ENCODE measurements around the gene CNOT2. TPM values are rescaled to one million over a fixed set of nuclear protein-coding genes. Genes with fewer than 3 reads are reported as not detected.

CNOT2 gene
- total RNA-seq, 2 experiments from 2014 or later = 63.3 to 77.7 TPM

DNA sequence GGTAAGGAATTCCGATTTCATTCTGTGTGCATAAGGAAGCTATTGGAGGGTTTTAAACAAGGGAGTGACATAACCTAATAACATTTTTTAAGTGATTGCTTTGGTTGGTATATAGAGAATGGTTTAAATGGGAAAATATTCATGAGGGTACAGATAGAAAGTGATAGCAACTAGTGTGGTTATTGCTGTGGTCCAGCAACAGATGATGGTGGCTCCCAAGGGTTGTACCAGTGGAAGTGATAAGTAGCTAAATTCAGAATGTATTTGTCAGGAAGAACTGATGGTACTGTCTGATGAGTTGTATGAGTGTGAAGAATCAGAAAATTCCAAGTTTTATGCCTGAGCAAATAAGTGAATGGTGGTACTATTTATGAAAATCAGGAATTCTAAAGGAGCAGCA lies 2.6 kb upstream of the CNOT2 start:
- ChIA-PET POLR2A (interaction anchor here (0.5 kb wide), 1 partner anchor 1063 kb away, joined by 15 read pairs; no protein-coding TSS in a partner anchor), CTCF (no interaction called here)
- no peak for ATAC-seq
- Mint-ChIP-seq H3K27me3 (no peaks in the 10 kb centered on the region), H3K4me1 (peaks cover 37% of the 10 kb centered on the region), H3K27ac (no peak overlapping the region), H3K36me3 (ENCODE audit: low read depth) (peaks cover 54% of the 10 kb centered on the region), H3K4me3 (no peak overlapping the region), H3K9me3 (ENCODE audit: low read depth) (peaks cover 2% of the 10 kb centered on the region)
- DNase-seq = no peak
- intact Hi-C loops (cut with DNase I, micrococcal nuclease) = loop anchor here (5.0 to 10.0 kb wide), 5 partner anchors 67 to 1602 kb away; partner anchors contain the start of genes CCT2 (in 2 of the 2), FRS2 (in 1 of the 2), THAP2 (in 1 of the 2) and ZFC3H1 (in 1 of the 2)

DNA sequence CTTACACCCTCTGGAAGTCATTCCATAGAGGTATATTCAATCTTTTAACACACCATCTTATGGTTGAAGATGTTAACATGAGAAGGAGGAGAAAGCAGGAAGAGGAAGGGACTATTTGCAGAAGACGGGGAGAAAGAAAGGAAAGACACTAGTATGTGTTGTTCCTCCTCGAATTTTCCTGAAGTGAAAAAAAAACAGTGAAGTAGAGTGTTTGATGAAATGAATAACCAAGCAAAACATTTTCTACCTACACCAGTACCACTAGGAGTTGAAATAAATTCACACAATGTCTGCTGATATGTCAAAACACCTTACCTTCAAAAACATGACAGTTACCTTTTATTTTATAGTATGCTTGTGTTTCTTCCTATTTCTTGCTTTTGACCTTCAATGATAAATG lies 1.4 kb upstream of the CNOT2 start:
- Mint-ChIP-seq H3K27me3 (no peaks in the 10 kb centered on the region), H3K9me3 (ENCODE audit: low read depth) (no peaks in the 10 kb centered on the region), H3K27ac (peak overlapping the region; percentile 100), H3K4me3 (peak overlapping the region; percentile 94), H3K4me1 (peaks cover 47% of the 10 kb centered on the region), H3K36me3 (ENCODE audit: low read depth) (peaks cover 52% of the 10 kb centered on the region)
- POLR2A ChIA-PET = no interaction called here
- DNase-seq (no peak), ATAC-seq (no peak)
- CTCF ChIA-PET = no interaction called here
- intact Hi-C loops (cut with DNase I, micrococcal nuclease) = loop anchor here (5.0 to 10.0 kb wide), 5 partner anchors 65 to 1600 kb away; partner anchors contain the start of genes CCT2 (in 2 of the 2), FRS2 (in 1 of the 2), THAP2 (in 1 of the 2) and ZFC3H1 (in 1 of the 2)

DNA sequence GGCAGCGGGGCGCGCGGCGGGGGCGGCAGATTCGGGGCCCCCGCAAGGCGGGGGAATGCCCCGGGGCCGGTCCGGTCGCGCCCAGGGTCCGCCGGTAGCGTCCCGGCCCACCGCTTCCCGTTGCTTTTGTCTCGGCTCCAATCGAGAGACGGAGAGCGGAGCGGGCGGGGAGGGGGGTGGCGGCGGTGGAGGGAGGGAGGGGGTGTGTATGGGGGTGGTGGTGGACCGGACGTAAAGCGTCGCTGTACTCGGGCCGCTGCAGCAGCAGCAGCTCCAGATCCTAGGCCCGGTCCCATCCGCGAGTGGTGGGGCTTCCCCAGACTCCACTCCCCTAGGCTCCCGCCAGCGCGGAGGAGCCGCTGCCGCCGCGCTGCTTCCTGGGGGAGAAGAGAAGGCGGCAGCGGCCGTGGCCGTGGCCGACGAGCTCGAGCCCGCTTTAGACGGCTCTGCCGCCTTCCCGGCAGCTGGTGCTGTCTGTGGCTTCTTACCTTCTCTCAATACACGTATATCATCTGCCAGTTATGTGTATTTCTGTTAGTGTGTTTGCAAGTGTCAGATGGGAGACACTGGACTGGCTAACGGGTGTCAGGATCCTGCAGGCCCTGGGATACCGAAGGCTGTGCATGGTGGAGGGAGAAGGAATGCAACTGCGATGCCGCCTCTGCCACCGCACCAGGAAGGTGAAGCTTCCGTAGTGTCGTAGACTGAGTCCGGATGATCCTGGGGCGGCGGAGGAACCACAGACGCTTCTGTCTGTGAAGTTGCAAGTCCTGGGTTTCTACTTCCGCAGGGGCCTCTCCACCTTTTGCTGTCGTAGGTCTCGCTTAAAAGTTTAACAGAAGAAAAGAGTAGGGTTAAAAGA lies 508 bp downstream of the CNOT2 start:
- Mint-ChIP-seq H3K4me1 (peaks cover 66% of the 10 kb centered on the region), H3K27ac (peak overlapping the region; percentile 100), H3K4me3 (peak overlapping the region; percentile 94), H3K36me3 (ENCODE audit: low read depth) (peaks cover 52% of the 10 kb centered on the region), H3K9me3 (ENCODE audit: low read depth) (no peaks in the 10 kb centered on the region), H3K27me3 (no peaks in the 10 kb centered on the region)
- ChIA-PET POLR2A (interaction anchor here (0.5 kb wide), 1 partner anchor 46 kb away, joined by 4 read pairs; no protein-coding TSS in a partner anchor), CTCF (interaction anchor here (1.1 kb wide), 1 partner anchor 123 kb away, joined by 3 read pairs; the partner anchor contains the start of gene KCNMB4)
- DNase-seq (peak; percentile 84), ATAC-seq (peak; percentile 56)
- intact Hi-C loops (cut with DNase I, micrococcal nuclease) = loop anchor here (1.0 to 10.0 kb wide), 11 partner anchors 64 to 1599 kb away; partner anchors contain the start of genes CCT2 (in 2 of the 2), KCNMB4 (in 2 of the 2), ZFC3H1 (in 2 of the 2) and FRS2 (in 1 of the 2)

DNA sequence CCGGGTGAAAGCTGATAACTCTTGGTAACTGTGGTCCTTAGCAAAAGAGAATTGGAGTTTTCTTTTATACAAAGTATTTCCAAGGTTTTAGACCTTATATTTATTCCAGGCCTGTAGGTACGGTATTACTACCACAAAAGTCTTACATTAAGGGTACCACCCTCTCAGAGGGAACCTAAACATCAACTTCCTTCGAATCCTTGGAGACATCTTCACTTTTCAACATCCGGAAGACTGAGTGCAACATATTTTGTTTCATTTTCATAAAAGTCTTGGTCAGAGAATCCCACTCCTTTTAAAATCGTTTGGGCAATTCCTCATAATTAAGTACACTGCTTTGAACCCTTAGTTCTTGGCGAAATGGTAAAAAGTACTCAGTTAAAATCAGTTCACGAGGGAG lies 1.2 kb downstream of the CNOT2 start:
- peaks cover 69% of the 10 kb centered on the region for H3K4me1 Mint-ChIP-seq
- peak overlapping the region; percentile 99 for H3K27ac Mint-ChIP-seq
- peaks cover 48% of the 10 kb centered on the region for H3K36me3 Mint-ChIP-seq (ENCODE audit: low read depth)
- ChIA-PET CTCF (interaction anchor here (1.1 kb wide), 1 partner anchor 122 kb away, joined by 3 read pairs; the partner anchor contains the start of gene KCNMB4), POLR2A (no interaction called here)
- ATAC-seq (no peak), DNase-seq (no peak)
- H3K9me3 Mint-ChIP-seq (ENCODE audit: low read depth) = no peaks in the 10 kb centered on the region
- intact Hi-C loops (cut with DNase I, micrococcal nuclease) = loop anchor here (2.0 to 10.0 kb wide), 6 partner anchors 63 to 1598 kb away; partner anchors contain the start of genes CCT2 (in 2 of the 2), FRS2 (in 1 of the 2), THAP2 (in 1 of the 2) and ZFC3H1 (in 1 of the 2)
- H3K4me3 Mint-ChIP-seq = peak overlapping the region; percentile 94
- H3K27me3 Mint-ChIP-seq = no peaks in the 10 kb centered on the region

DNA sequence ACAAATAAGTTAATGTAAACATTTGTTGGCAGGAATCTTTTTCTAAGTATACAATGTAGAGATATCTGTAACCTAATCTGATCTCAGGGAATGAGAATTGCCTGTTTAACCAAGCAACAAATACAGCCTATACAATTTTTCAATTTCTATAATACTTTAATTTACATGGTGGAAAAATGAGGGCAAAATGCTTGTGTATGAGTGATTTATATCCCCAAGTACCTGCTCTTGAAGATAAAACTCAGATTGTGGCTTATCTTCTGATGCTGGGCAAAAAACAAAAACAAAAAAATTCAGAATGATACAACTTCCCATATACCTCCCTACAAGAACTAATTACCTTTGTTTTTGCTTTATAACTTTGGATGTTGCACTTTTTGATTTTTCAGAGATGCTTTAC lies 2.2 kb downstream of the CNOT2 start:
- Mint-ChIP-seq H3K27me3 (no peaks in the 10 kb centered on the region), H3K4me1 (peaks cover 73% of the 10 kb centered on the region), H3K36me3 (ENCODE audit: low read depth) (peaks cover 39% of the 10 kb centered on the region), H3K27ac (peak overlapping the region; percentile 22), H3K4me3 (peak overlapping the region; percentile 94), H3K9me3 (ENCODE audit: low read depth) (no peaks in the 10 kb centered on the region)
- DNase-seq = no peak
- ChIA-PET CTCF (no interaction called here), POLR2A (no interaction called here)
- no peak for ATAC-seq
- intact Hi-C loops (cut with DNase I, micrococcal nuclease) = loop anchor here in 1 of 2 experiments (2.0 to 10.0 kb wide), 2 partner anchors 771 to 1005 kb away; partner anchors contain the start of gene FRS2

DNA sequence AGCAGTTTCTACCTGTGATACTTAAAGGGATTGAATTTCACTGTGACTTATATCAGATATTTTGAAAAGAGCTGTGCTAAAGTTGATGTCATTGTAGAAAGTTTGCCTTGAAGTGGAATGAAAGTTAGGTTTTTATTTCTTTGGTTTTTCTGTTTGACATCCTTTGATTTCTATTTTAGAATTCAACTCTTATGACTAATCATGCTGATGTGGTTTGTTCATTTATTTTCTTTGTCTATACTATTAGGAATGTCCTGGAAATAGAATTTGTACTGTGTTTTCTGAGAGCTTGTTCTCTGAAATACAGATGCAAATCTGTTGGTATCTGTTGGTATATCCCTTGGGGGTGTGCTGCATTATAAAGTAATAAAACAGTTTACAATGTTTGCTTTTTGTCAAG lies 3.3 kb downstream of the CNOT2 start:
- DNase-seq (no peak), ATAC-seq (no peak)
- H3K9me3 Mint-ChIP-seq (ENCODE audit: low read depth) = no peaks in the 10 kb centered on the region
- intact Hi-C loops (cut with DNase I, micrococcal nuclease) = loop anchor here in 1 of 2 experiments (10.0 kb wide), 1 partner anchor 772 kb away; the partner anchor contains the start of gene FRS2
- ChIA-PET CTCF (no interaction called here), POLR2A (no interaction called here)
- H3K4me1 Mint-ChIP-seq = peaks cover 73% of the 10 kb centered on the region
- no peak overlapping the region for H3K4me3 Mint-ChIP-seq
- peaks cover 32% of the 10 kb centered on the region for H3K36me3 Mint-ChIP-seq (ENCODE audit: low read depth)
- H3K27me3 Mint-ChIP-seq = no peaks in the 10 kb centered on the region
- peak overlapping the region; percentile 27 for H3K27ac Mint-ChIP-seq

DNA sequence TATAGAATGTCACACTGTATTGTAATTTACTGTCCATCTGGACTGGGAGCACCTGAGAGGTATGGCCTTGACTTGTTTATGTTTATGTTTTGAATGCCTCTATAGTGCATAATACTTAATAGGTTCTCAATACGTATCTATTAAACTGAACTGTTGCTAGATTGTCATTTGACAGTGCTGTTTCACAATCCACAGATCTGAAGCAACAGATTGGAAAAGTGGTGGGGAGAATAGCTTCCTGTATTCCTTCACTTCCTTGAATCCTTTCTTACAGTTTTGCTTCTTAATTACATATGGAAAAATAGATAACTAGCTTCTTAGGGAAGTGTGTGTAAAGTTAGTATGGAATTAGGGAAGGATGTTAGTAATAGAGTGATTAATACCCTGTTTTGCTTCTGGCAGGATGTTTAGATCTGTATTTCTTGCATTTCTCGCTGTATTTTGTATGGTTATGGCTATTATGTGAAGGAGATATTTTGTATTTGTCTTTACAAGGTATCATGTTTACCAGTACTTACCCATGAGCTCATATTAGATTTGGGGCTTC lies 4.5 kb downstream of the CNOT2 start:
- intact Hi-C loops (cut with DNase I, micrococcal nuclease) = loop anchor here in 1 of 2 experiments (10.0 kb wide), 1 partner anchor 773 kb away; the partner anchor contains the start of gene FRS2
- Mint-ChIP-seq H3K4me3 (no peak overlapping the region), H3K36me3 (ENCODE audit: low read depth) (peaks cover 25% of the 10 kb centered on the region), H3K4me1 (peaks cover 72% of the 10 kb centered on the region), H3K27me3 (no peaks in the 10 kb centered on the region), H3K27ac (no peak overlapping the region), H3K9me3 (ENCODE audit: low read depth) (no peaks in the 10 kb centered on the region)
- ATAC-seq (no peak), DNase-seq (no peak)
- ChIA-PET CTCF (no interaction called here), POLR2A (no interaction called here)

DNA sequence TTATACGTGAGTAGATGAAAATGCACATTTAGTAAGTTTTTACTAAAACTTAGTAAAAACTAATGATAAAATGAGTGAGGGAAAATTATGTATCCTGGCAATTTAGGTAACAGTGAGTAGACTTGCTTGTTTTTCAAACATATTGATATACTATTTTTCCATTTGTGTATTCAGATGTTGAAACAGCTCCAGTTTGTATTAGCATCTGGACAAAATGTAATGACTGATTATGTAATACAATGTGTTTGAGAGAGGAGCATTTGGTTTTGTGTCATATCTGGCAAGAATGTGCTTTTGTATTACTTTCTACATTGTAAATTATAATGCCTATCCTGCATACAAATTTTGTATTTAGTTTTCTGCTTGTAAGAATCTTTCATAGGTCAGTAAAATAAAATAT lies 5.6 kb downstream of the CNOT2 start:
- no peak for ATAC-seq
- CTCF ChIA-PET = no interaction called here
- peaks cover 83% of the 10 kb centered on the region for H3K4me1 Mint-ChIP-seq
- H3K9me3 Mint-ChIP-seq (ENCODE audit: low read depth) = no peaks in the 10 kb centered on the region
- H3K27ac Mint-ChIP-seq = no peak overlapping the region
- no peaks in the 10 kb centered on the region for H3K27me3 Mint-ChIP-seq
- no peak overlapping the region for H3K4me3 Mint-ChIP-seq
- peaks cover 27% of the 10 kb centered on the region for H3K36me3 Mint-ChIP-seq (ENCODE audit: low read depth)
- no peak for DNase-seq
- POLR2A ChIA-PET = no interaction called here
- intact Hi-C loops (cut with DNase I, micrococcal nuclease) = loop anchor here in 1 of 2 experiments (10.0 kb wide), 1 partner anchor 774 kb away; the partner anchor contains the start of gene FRS2

DNA sequence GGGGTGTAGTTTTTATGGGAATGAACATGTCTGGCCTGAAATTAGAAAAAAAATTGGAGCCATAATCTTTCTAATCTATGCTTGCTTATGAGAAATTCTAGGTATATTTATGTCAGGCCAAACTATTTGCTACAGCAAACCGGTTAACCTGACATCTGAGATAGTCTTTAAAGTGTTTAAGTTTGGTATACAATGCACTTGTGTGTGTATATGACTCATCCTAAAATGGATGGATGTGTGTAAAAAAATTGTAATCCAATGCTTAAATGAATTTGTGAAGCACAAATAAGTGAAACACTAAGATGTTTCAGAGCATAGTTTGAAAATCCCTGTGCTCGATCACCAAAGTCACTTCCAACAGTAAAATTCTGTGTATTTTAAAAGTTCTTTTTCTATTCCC lies 6.7 kb downstream of the CNOT2 start:
- peaks cover 19% of the 10 kb centered on the region for H3K36me3 Mint-ChIP-seq (ENCODE audit: low read depth)
- no peak overlapping the region for H3K27ac Mint-ChIP-seq
- ChIA-PET CTCF (no interaction called here), POLR2A (no interaction called here)
- H3K27me3 Mint-ChIP-seq = no peaks in the 10 kb centered on the region
- intact Hi-C loops (cut with DNase I, micrococcal nuclease) = loop anchor here in 1 of 2 experiments (2.0 to 10.0 kb wide), 2 partner anchors 15 to 775 kb away; partner anchors contain the start of gene FRS2
- peaks cover 85% of the 10 kb centered on the region for H3K4me1 Mint-ChIP-seq
- ATAC-seq (no peak), DNase-seq (no peak)
- H3K9me3 Mint-ChIP-seq (ENCODE audit: low read depth) = no peaks in the 10 kb centered on the region
- H3K4me3 Mint-ChIP-seq = no peak overlapping the region

DNA sequence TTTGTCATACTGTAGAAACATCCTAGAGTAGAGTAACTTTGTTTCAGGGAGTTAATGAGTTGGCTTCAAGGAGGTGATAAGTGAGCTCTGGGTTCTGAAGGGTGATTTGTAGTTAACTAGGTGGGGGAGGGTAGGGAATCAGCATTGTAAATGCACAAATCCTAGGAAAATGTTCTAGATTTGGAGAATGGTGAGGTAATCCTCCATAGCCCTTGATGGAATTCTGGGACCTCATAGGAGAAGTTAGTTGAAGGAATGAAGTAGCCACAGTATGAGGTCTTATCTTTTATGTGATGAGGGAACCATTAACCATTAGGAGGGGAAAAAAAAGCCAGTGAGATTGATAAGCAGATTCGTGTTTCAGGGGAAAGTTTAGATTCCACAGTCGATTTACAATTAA lies 8.0 kb downstream of the CNOT2 start:
- no peak for ATAC-seq
- Mint-ChIP-seq H3K9me3 (ENCODE audit: low read depth) (no peaks in the 10 kb centered on the region), H3K4me3 (no peak overlapping the region), H3K27ac (no peak overlapping the region), H3K27me3 (no peaks in the 10 kb centered on the region), H3K4me1 (peaks cover 84% of the 10 kb centered on the region), H3K36me3 (ENCODE audit: low read depth) (peaks cover 15% of the 10 kb centered on the region)
- intact Hi-C loops (cut with DNase I, micrococcal nuclease) = loop anchor here in 1 of 2 experiments (2.0 kb wide), 1 partner anchor 14 kb away; no protein-coding TSS in a partner anchor
- CTCF ChIA-PET = interaction anchor here (0.6 kb wide), 1 partner anchor 799 kb away, joined by 3 read pairs; no protein-coding TSS in a partner anchor
- no peak for DNase-seq
- POLR2A ChIA-PET = no interaction called here

DNA sequence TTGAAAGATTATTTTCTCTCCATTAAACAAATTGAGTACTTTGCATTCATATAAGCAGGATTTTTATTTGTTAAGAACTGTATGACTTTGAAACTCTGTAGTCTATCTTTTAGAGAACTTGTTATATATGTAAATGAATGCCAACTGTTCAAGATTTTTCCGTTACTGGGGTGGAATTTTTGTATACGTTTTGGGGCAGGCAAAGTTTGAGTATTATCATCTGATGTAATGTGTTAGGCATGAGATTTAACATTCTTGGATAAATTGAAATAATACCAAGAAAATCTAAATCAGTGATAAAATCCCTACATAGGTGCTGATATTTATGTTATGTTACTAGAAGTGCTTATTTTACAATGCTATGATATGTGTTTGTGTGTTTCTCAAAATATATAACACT lies 8.4 kb downstream of the CNOT2 start:
- H3K4me1 Mint-ChIP-seq = peaks cover 84% of the 10 kb centered on the region
- H3K27me3 Mint-ChIP-seq = no peaks in the 10 kb centered on the region
- ChIA-PET CTCF (no interaction called here), POLR2A (no interaction called here)
- H3K36me3 Mint-ChIP-seq (ENCODE audit: low read depth) = peaks cover 19% of the 10 kb centered on the region
- DNase-seq = no peak
- intact Hi-C loops (cut with DNase I, micrococcal nuclease) = loop anchor here in 1 of 2 experiments (2.0 kb wide), 1 partner anchor 13 kb away; no protein-coding TSS in a partner anchor
- H3K4me3 Mint-ChIP-seq = no peak overlapping the region
- ATAC-seq = no peak
- no peaks in the 10 kb centered on the region for H3K9me3 Mint-ChIP-seq (ENCODE audit: low read depth)
- no peak overlapping the region for H3K27ac Mint-ChIP-seq
